Hematopoietic multipotent progenitor cell treated with erythropoietin and hydrocortisone succinate and interleukin-3 and kit ligand, for 15 days (in vitro differentiated cells): ENCODE measurements around the gene LIN54.
"Not testable (repeated sequence)": the region's sequence is repeated elsewhere in the genome, so short reads cannot be mapped to it uniquely, and the experiment has no call there.

Experiments
- DNase-seq: peaks from one replicate; pipeline ENCODE4 v3.0.0-alpha.2; 2015; ENCODE audit warnings: low spot score

Gene LIN54

GRCh38 chr4:83012200-83012686 is 1.6 kb upstream of the LIN54 start:
- peak; percentile 40 for DNase-seq

GRCh38 chr4:83011689-83012199 is 1.1 kb upstream of the LIN54 start:
- peak; percentile 22 for DNase-seq

- DNase-seq: peak; percentile 27
These were observed 507 bp downstream of the LIN54 start for GRCh38 chr4:83010111-83010521.

- no peak for DNase-seq
These were observed 1.1 kb downstream of the LIN54 start for GRCh38 chr4:83009529-83009928.

GRCh38 chr4:83003044-83003791 is 7.4 kb downstream of the LIN54 start:
- not testable (repeated sequence) for DNase-seq

DNA sequence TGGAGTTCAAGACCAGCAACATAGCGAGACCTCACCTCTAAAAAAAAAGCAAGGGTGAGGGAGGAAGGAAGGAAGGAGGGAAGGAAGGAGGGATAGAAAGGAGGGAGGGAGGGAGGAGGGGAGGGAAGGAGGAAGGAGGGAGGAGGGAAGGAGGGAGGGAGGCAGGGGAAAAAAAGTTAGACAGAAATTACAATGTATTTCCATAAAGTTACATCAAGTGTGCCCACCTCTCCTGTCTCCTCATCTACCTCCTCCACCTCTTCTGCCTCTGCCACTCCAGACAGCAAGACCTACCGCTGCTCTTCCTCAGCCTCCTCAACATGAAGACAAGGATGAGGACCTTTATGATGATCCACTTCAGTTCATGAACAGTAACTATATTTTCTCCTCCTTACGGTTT is 8.3 kb downstream of the LIN54 start:
- DNase-seq: no peak

DNA sequence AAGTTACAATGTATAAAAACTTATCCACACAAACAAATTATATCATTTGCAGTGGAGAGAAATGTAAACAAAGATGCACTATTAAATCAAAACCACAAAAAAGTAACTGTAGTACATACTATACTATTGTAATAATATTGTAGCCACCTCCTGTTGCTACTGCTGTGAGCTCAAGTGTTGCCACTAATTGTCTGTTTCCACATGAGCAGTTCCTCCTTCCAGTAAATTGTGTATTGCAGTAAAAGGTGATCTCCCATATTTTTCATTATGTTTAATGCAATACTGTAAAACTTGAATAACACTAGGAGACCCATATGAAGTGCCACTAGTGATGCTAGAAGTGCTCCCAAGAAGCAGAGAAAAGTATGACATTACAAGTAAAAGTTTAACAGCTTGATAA is 11.7 kb downstream of the LIN54 start:
- no peak for DNase-seq

DNA sequence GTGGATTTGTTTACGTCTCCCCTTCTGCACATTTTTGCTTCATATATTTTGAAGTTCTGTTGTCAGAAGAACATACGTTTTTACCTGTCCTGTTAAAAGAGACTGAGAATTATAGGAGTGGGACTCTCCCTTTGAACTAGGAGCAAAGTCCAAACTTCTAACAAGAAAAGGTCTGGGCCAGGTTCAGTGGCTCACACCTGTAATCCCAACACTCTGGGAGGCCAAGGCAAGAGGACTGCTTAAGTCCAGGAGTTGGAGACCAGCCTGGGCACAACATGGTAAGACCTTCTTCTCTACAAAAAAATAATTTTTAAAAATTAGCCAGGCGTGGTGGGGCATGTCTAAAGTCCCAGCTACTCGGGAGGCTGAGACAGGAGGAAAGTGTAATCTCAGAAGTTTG is 15.8 kb downstream of the LIN54 start:
- DNase-seq: no peak

DNA sequence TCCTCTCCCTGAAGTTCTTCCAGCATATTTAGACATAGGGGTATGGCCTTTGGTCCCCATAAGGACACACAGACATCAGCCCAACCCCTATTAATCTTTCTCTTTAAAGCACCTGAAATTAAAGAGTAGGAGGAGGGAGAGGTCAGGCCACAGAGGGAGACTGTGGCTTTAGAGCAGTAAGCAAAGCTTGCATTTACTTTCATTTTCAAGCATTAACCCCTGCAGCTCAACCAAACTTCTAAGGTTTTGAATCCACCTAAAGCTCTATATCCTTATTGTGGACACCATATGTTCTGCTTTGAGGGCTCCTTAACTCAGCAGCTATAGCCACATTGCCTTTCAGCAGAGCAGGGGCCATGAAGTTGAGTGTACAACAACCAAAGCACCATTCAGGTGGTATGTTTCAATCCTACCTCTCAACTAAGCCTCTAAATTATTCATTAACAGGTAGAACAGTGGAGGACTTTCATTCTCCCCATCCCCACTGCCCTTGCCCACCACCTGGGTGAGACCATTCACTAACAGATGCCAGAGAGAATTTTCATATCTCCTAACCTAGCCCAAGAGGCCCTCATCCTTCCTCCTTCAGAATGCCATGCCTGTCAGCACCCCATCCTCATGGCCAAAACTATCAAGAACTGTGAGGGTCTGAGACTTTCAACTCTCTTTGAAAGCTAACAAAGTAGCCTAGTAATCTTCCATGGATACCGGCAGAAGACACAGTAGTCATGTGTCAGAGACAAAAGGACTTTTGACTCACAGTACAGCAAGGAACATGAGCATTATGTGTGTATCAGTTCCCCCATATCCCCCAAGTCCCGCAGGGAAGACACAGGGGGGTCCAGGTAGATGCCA is 20.8 kb downstream of the LIN54 start:
- no peak for DNase-seq

- no peak for DNase-seq
These were observed 22.2 kb downstream of the LIN54 start for GRCh38 chr4:82988323-82988832.

GRCh38 chr4:82987519-82987918 is 23.1 kb downstream of the LIN54 start:
- DNase-seq: not testable (repeated sequence)

DNA sequence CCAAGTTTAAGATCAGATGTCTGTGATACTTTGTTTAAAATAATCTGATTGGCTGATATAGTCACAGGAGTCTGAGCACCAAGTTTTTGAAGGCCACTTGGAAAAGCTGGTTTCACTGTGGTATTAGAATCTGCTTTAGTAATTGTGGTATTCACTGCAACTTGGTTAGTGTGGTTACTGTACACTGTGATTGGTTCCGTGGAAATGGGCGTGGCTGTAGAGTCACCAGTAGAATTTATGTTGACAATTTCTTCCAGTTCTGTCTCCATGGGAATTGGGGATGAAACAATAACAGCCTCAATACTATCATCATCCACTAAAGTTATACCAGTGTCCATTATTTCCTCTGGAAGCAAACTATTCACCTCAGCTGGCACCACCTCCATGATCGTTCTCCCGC is 26.2 kb downstream of the LIN54 start:
- no peak for DNase-seq

GRCh38 chr4:82983444-82983843 is 27.2 kb downstream of the LIN54 start:
- DNase-seq: no peak

- DNase-seq: no peak
These were observed 29.5 kb downstream of the LIN54 start for GRCh38 chr4:82981138-82981537.

- no peak for DNase-seq
These were observed 34.8 kb downstream of the LIN54 start for GRCh38 chr4:82975792-82976191.

DNA sequence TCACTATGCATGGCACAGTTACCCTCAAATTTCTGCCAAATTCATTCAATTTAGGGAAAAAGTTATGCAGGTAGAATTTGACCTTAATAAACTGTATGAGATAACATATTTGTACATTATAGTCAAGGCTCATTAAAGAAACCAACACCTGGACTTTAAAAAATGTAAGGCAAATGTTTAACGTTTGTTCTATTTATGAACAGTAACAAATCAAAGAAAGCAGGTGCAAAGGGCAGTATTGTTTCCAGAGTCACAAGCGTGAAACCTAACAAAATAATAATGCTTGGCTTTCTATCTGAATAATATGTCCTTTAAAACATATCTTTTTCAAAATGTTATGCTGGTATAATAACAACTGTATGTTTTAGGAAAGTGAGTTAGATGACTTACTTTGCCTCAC is 41.2 kb downstream of the LIN54 start:
- DNase-seq: no peak

GRCh38 chr4:82968972-82969371 is 41.7 kb downstream of the LIN54 start:
- DNase-seq: no peak

DNA sequence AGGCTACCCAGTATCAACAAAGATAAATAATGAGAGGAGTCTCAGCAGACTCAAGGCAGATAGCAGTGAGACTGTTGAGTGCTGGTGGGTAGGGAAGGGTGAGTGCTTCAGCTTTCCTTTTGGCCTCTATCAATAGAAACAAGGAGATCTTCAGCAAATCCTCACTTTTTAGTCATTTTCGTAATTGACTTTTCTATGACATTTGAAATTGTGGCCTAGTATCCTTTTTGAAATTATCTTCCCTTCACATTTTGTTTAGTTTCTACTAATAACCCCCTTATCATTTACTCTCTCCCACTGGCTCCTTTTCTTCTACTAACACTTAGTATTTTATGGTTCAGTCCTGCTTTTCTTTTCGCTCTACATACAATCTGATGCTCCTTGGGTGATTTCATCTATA is 44.9 kb downstream of the LIN54 start:
- DNase-seq: no peak

- no peak for DNase-seq
These were observed 53.6 kb downstream of the LIN54 start for GRCh38 chr4:82957045-82957444.

GRCh38 chr4:82954212-82954611 is 56.4 kb downstream of the LIN54 start:
- no peak for DNase-seq

- DNase-seq: no peak
These were observed 59.4 kb downstream of the LIN54 start for GRCh38 chr4:82951196-82951595.

DNA sequence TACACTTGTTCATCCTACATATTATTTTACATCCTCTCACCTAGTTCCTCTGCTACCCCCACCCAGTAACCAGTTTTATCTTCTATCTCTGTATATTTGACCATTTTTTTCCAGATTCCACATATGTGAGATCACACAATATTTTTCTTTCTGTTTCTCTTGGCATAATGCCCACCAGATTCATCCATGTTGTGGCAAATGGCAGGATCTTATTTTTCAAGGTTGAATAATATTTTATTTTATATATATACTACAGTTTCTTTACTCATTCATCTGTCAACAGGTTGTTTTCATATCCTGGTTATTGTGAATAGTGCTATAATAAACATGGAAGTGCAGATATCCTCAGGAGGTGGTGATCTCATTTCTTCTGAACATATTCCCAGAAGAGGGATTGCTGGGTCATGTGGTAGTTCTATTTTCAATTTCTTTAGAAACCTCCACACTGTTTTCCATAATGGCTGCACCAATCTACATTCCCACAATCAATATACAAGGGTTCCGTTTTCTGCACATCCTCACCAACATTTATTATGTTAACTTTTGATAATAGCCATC is 61.9 kb downstream of the LIN54 start:
- no peak for DNase-seq
